HG03025 (cell line): ENCODE measurements around the gene GPR155.
"Not testable (repeated sequence)": the region's sequence is repeated elsewhere in the genome, so short reads cannot be mapped to it uniquely, and the experiment has no call there.

Experiments used
- ATAC-seq: cut with Tn5 transposase; IDR thresholded peaks from one replicate; pipeline ENCODE4 v1.9.1; 2021; ENCODE audit warnings: mild to moderate bottlenecking, moderate library complexity; ENCODE audit not compliant: unreplicated experiment, low FRiP score

The GPR155 gene

GRCh38 chr2:174442546-174443510 lies 44.0 kb downstream of the GPR155 start:
- ATAC-seq = no peak

GRCh38 chr2:174439950-174440349 lies 46.9 kb downstream of the GPR155 start:
- ATAC-seq = no peak

- ATAC-seq = no peak
Observed at GRCh38 chr2:174439323-174439722, 47.5 kb downstream of the GPR155 start.

GRCh38 chr2:174438146-174438886 lies 48.5 kb downstream of the GPR155 start:
- ATAC-seq = no peak

- ATAC-seq = no peak
Observed at GRCh38 chr2:174436351-174436750, 50.5 kb downstream of the GPR155 start.

GRCh38 chr2:174431902-174432301 lies 54.9 kb downstream of the GPR155 start:
- no peak for ATAC-seq

- ATAC-seq = no peak
Observed at GRCh38 chr2:174430066-174430465, 56.8 kb downstream of the GPR155 start.

- ATAC-seq = no peak
Observed at GRCh38 chr2:174428214-174428613, 58.6 kb downstream of the GPR155 start.

- ATAC-seq = no peak
Observed at GRCh38 chr2:174412256-174412655, 74.6 kb downstream of the GPR155 start.

GRCh38 chr2:174410039-174410438 lies 76.8 kb downstream of the GPR155 start:
- ATAC-seq = not testable (repeated sequence)

- ATAC-seq = no peak
Observed at GRCh38 chr2:174403628-174404027, 83.2 kb downstream of the GPR155 start.

- no peak for ATAC-seq
Observed at GRCh38 chr2:174400853-174401252, 86.0 kb downstream of the GPR155 start.

- ATAC-seq = no peak
Observed at GRCh38 chr2:174399171-174399570, 87.7 kb downstream of the GPR155 start.

GRCh38 chr2:174397773-174398172 lies 89.1 kb downstream of the GPR155 start:
- no peak for ATAC-seq

- peak; percentile 20 for ATAC-seq
Observed at GRCh38 chr2:174395969-174396630, 90.7 kb downstream of the GPR155 start.

- peak; percentile 97 for ATAC-seq
Observed at GRCh38 chr2:174395284-174395968, 91.4 kb downstream of the GPR155 start, which contains the start of gene SCRN3. SCRN3 (plus strand) TSS chr2:174395730; CDS start chr2:174398284, 2,554 bp downstream.

- no peak for ATAC-seq
Observed at GRCh38 chr2:174392706-174393105, 94.1 kb downstream of the GPR155 start.

- ATAC-seq = not testable (repeated sequence)
Observed at GRCh38 chr2:174390303-174390702, 96.5 kb downstream of the GPR155 start.

- ATAC-seq = no peak
Observed at GRCh38 chr2:174389542-174389941, 97.3 kb downstream of the GPR155 start.

GRCh38 chr2:174388706-174389105 lies 98.1 kb downstream of the GPR155 start:
- not testable (repeated sequence) for ATAC-seq
